BJ (cell line): Measurements from ENCODE around the gene SLIT1. TPM values are rescaled to one million over a fixed set of nuclear protein-coding genes. Genes with fewer than 3 reads are reported as not detected.

Experiments
- CTCF ChIA-PET: fragments of 350-600 bp; formaldehyde crosslinking; extraction: SDS; loops from one replicate; lab custom pipeline; 2021; ENCODE audit warnings: antibody characterized with exemption, inconsistent platforms; lab: Yijun Ruan, JAX
- POLR2A ChIA-PET: fragments of 300-600 bp; sonication (Branson Sonifier 250); formaldehyde crosslinking; extraction: SDS; loops from one replicate; lab custom pipeline; 2021; ENCODE audit warnings: antibody characterized with exemption; lab: Charles Lee
- DNase-seq: peaks from one replicate; pipeline ENCODE4 v3.0.0-alpha.2; 2011; ENCODE audit warnings: low read depth
- H3K27me3 ChIP-seq: 2 replicates; pipeline ENCODE4 v1.6.0; 2011; ENCODE audit warnings: low read length; ENCODE audit not compliant: control insufficient read depth, insufficient read depth
- H3K36me3 ChIP-seq: 2 replicates; pipeline ENCODE4 v1.5.1; 2011; ENCODE audit warnings: low read length; ENCODE audit not compliant: control insufficient read depth, insufficient read depth
- H3K4me3 ChIP-seq: 2 replicates; pipeline ENCODE4 v1.5.1; 2011; ENCODE audit warnings: low read depth, mild to moderate bottlenecking, control low read depth, low read length
- CTCF ChIP-seq: IDR thresholded peaks from 2 replicates; pipeline ENCODE4 v1.5.1; 2011; ENCODE audit warnings: low read depth, mild to moderate bottlenecking, control low read depth, inconsistent platforms, low read length, moderate library complexity; ENCODE audit not compliant: insufficient read depth
- polyA plus RNA-seq: library from polyadenylated mRNA; depleted of rRNA; stranded (reverse); fragments of >200 nt; gene quantifications from 2 replicates; pipeline ENCODE4 v1.2.3, GENCODE V29; 2011

SLIT1 gene
- polyA plus RNA-seq, 1 experiment: 0.02 TPM

GRCh38 chr10:97192952-97193435 lies 7.2 kb upstream of the SLIT1 start:
- Histone ChIP-seq H3K27me3 (peaks cover 12% of the 10 kb centered on the region), H3K36me3 (no peaks in the 10 kb centered on the region), H3K4me3 (no peak overlapping the region)
- ChIA-PET POLR2A (no interaction called here), CTCF (interaction anchor here (0.6 to 2.0 kb wide), 3 partner anchors 10 to 18 kb away, joined by 3 to 8 read pairs (median 3); no protein-coding TSS in a partner anchor)
- no peak for TF ChIP-seq CTCF
- no peak for DNase-seq

- no peak for TF ChIP-seq CTCF
- Histone ChIP-seq H3K36me3 (no peaks in the 10 kb centered on the region), H3K4me3 (no peak overlapping the region), H3K27me3 (peaks cover 13% of the 10 kb centered on the region)
- no peak for DNase-seq
- POLR2A ChIA-PET: no interaction called here
- CTCF ChIA-PET: interaction anchor here (1.0 kb wide), 1 partner anchor 20 kb away, joined by 3 read pairs; no protein-coding TSS in a partner anchor
Measured at GRCh38 chr10:97190450-97190849, 4.7 kb upstream of the SLIT1 start.

- POLR2A ChIA-PET: no interaction called here
- Histone ChIP-seq H3K4me3 (no peak overlapping the region), H3K36me3 (no peaks in the 10 kb centered on the region), H3K27me3 (peaks cover 21% of the 10 kb centered on the region)
- no peak for DNase-seq
- CTCF ChIA-PET: no interaction called here
- TF ChIP-seq CTCF: no peak
Measured at GRCh38 chr10:97188261-97188711, 2.5 kb upstream of the SLIT1 start.

GRCh38 chr10:97186911-97187310 lies 1.2 kb upstream of the SLIT1 start:
- Histone ChIP-seq H3K27me3 (peaks cover 23% of the 10 kb centered on the region), H3K4me3 (no peak overlapping the region), H3K36me3 (no peaks in the 10 kb centered on the region)
- TF ChIP-seq CTCF: no peak
- CTCF ChIA-PET: no interaction called here
- POLR2A ChIA-PET: no interaction called here
- no peak for DNase-seq

- ChIA-PET CTCF (interaction anchor here (0.9 to 1.7 kb wide), 2 partner anchors 9 to 12 kb away, joined by 4 to 5 read pairs; no protein-coding TSS in a partner anchor), POLR2A (no interaction called here)
- no peak for DNase-seq
- TF ChIP-seq CTCF: no peak
- H3K4me3 ChIP-seq: no peak overlapping the region
- H3K36me3 ChIP-seq: no peaks in the 10 kb centered on the region
- peaks cover 29% of the 10 kb centered on the region for H3K27me3 ChIP-seq
Measured at GRCh38 chr10:97184971-97185325, 811 bp downstream of the SLIT1 start.
